GM18502 (cell line): ENCODE data around the gene LPIN1.
"Not testable (repeated sequence)": the region's sequence is repeated elsewhere in the genome, so short reads cannot be mapped to it uniquely, and the experiment has no call there.

Source experiments
- ATAC-seq: cut with Tn5 transposase; IDR thresholded peaks from one replicate; pipeline ENCODE4 v1.9.1; 2021; ENCODE audit warnings: mild to moderate bottlenecking; ENCODE audit not compliant: unreplicated experiment, poor library complexity

The LPIN1 gene

GRCh38 chr2:11856095-11856494 is 109.7 kb downstream of the LPIN1 start:
- no peak for ATAC-seq

GRCh38 chr2:11858883-11859282 is 112.5 kb downstream of the LPIN1 start:
- ATAC-seq = no peak

GRCh38 chr2:11859975-11860374 is 113.5 kb downstream of the LPIN1 start:
- ATAC-seq = not testable (repeated sequence)

GRCh38 chr2:11861044-11861443 is 114.6 kb downstream of the LPIN1 start:
- peak; percentile 53 for ATAC-seq

- peak; percentile 38 for ATAC-seq
Measured at GRCh38 chr2:11862049-11862448, 115.6 kb downstream of the LPIN1 start.

GRCh38 chr2:11863103-11863502 is 116.7 kb downstream of the LPIN1 start:
- no peak for ATAC-seq

- peak; percentile 40 for ATAC-seq
Measured at GRCh38 chr2:11863513-11864328, 117.3 kb downstream of the LPIN1 start.

- ATAC-seq = no peak
Measured at GRCh38 chr2:11864724-11865123, 118.3 kb downstream of the LPIN1 start.

- no peak for ATAC-seq
Measured at GRCh38 chr2:11865378-11865777, 118.9 kb downstream of the LPIN1 start.

- no peak for ATAC-seq
Measured at GRCh38 chr2:11865805-11866204, 119.4 kb downstream of the LPIN1 start.

- peak; percentile 45 for ATAC-seq
Measured at GRCh38 chr2:11866358-11867335, 120.2 kb downstream of the LPIN1 start.

- no peak for ATAC-seq
Measured at GRCh38 chr2:11867926-11868325, 121.5 kb downstream of the LPIN1 start.

GRCh38 chr2:11869391-11869991 is 123.1 kb downstream of the LPIN1 start:
- no peak for ATAC-seq

- ATAC-seq = no peak
Measured at GRCh38 chr2:11870064-11870463, 123.6 kb downstream of the LPIN1 start.

- no peak for ATAC-seq
Measured at GRCh38 chr2:11870584-11870983, 124.2 kb downstream of the LPIN1 start.

- no peak for ATAC-seq
Measured at GRCh38 chr2:11871421-11871820, 125.0 kb downstream of the LPIN1 start.

GRCh38 chr2:11872247-11872947 is 126.0 kb downstream of the LPIN1 start:
- no peak for ATAC-seq

- no peak for ATAC-seq
Measured at GRCh38 chr2:11872948-11873269, 126.5 kb downstream of the LPIN1 start.

- no peak for ATAC-seq
Measured at GRCh38 chr2:11873356-11874154, 127.1 kb downstream of the LPIN1 start.
